ENCODE data around the gene GRWD1.

Gene GRWD1

GRCh38 chr19:48445606-48446481 lies at the start of gene GRWD1:
GRWD1 (plus strand) TSS chr19:48445983; CDS start chr19:48446006, 23 bp downstream.
- TF ChIP-seq CTCF (IDR thresholded peaks at IDR 0.05; ENCODE audit: low read depth, low read length) = peak; percentile 6

GRCh38 chr19:48396016-48396823 lies 49.6 kb upstream of the GRWD1 start:
- no peak for DNase-seq (ENCODE audit: low read depth, low spot score)
- TF ChIP-seq CTCF (IDR thresholded peaks at IDR 0.05; ENCODE audit: low read depth, low read length) = no peak
- in situ Hi-C loops (cut with HindIII; ENCODE audit: low sequenced_read_pairs) = no loop called here
- H3K4me3 ChIP-seq (ENCODE audit: low read depth, low read length) = no peak overlapping the region

More at GRCh38 chr19:48445606-48446481, at the start of gene GRWD1:
- H3K4me3 ChIP-seq (ENCODE audit: low read depth, low read length) = peak within 1 kb of the TSS; percentile 99
- in situ Hi-C loops (cut with HindIII; ENCODE audit: low sequenced_read_pairs) = no loop called here
- peak; percentile 96 for DNase-seq (ENCODE audit: low read depth, low spot score)

GRCh38 chr19:48396824-48397176 lies 49.0 kb upstream of the GRWD1 start:
- no peak for TF ChIP-seq CTCF (IDR thresholded peaks at IDR 0.05; ENCODE audit: low read depth, low read length)
- in situ Hi-C loops (cut with HindIII; ENCODE audit: low sequenced_read_pairs) = no loop called here
- DNase-seq (ENCODE audit: low read depth, low spot score) = no peak
- no peak overlapping the region for H3K4me3 ChIP-seq (ENCODE audit: low read depth, low read length)

- no peak for TF ChIP-seq CTCF (IDR thresholded peaks at IDR 0.05; ENCODE audit: low read depth, low read length)
- no peak for DNase-seq (ENCODE audit: low read depth, low spot score)
- in situ Hi-C loops (cut with HindIII; ENCODE audit: low sequenced_read_pairs) = no loop called here
- H3K4me3 ChIP-seq (ENCODE audit: low read depth, low read length) = peak overlapping the region; percentile 48
These were observed 48.3 kb upstream of the GRWD1 start for GRCh38 chr19:48397263-48398101.

GRCh38 chr19:48398102-48398374 lies 47.7 kb upstream of the GRWD1 start:
- no peak for DNase-seq (ENCODE audit: low read depth, low spot score)
- in situ Hi-C loops (cut with HindIII; ENCODE audit: low sequenced_read_pairs) = no loop called here
- TF ChIP-seq CTCF (IDR thresholded peaks at IDR 0.05; ENCODE audit: low read depth, low read length) = no peak

More at GRCh38 chr19:48398102-48398374, 47.7 kb upstream of the GRWD1 start:
- peak overlapping the region; percentile 48 for H3K4me3 ChIP-seq (ENCODE audit: low read depth, low read length)
